ENCODE data around the gene COL17A1.

Gene COL17A1

GRCh38 chr10:104104926-104105325, 19.2 kb upstream of the COL17A1 start:
- H3K27ac Mint-ChIP-seq: no peak overlapping the region
- H3K4me1 Mint-ChIP-seq: peaks cover 4% of the 10 kb centered on the region in 2 donors
- no peaks in the 10 kb centered on the region for H3K27me3 Mint-ChIP-seq
- no peaks in the 10 kb centered on the region for H3K9me3 Mint-ChIP-seq
- DNase-seq: no peak
- H3K36me3 Mint-ChIP-seq: no peaks in the 10 kb centered on the region
- no peak overlapping the region for H3K4me3 Mint-ChIP-seq
- ATAC-seq (replicated peaks): no peak

DNA sequence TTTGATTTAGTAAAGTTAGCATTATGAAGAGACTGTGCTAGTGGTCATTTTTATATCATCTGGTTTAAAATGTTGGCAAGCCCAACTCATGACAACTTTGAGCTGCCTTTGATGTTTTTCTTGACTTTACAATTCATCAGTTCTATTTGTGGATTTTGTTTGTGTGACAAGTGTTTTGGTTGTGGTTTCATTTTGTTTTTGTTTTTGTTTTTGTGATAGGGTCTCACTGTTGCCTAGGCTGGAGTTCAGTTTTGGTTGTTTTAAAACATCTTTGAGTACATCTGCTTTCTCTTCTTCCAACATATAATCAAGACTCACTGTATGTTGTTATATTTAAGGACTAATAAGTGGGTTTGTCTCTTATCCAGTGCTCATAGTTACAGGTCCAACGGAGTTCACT, 18.7 kb upstream of the COL17A1 start:
- Mint-ChIP-seq H3K27ac (no peak overlapping the region), H3K4me3 (no peak overlapping the region), H3K27me3 (no peaks in the 10 kb centered on the region), H3K36me3 (no peaks in the 10 kb centered on the region), H3K9me3 (no peaks in the 10 kb centered on the region), H3K4me1 (no peaks in the 10 kb centered on the region)
- ATAC-seq (replicated peaks) (no peak), DNase-seq (no peak)

GRCh38 chr10:104103956-104104355, 18.3 kb upstream of the COL17A1 start:
- H3K4me3 Mint-ChIP-seq: no peak overlapping the region
- DNase-seq (no peak), ATAC-seq (replicated peaks) (no peak)
- H3K9me3 Mint-ChIP-seq: no peaks in the 10 kb centered on the region
- H3K27me3 Mint-ChIP-seq: no peaks in the 10 kb centered on the region
- H3K36me3 Mint-ChIP-seq: no peaks in the 10 kb centered on the region
- H3K4me1 Mint-ChIP-seq: no peaks in the 10 kb centered on the region
- H3K27ac Mint-ChIP-seq: no peak overlapping the region

DNA sequence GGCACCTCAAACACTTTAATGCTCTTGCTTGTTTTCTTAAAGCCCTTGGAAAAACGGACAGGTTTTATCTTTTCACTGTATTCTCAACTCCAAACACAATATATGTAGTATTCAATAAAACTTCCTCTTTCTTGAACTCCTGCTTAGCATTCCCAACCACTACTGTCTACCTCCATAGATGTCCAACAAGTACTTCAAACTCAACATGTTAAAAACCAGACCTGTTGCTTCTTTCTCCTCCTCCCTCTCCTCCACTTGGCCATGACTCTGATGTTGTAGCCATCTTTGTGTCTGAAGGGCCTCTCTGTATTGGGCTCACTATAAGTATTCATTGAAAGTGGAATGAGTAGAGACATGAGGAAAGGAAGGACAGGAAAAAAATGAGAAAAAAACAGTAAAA, 16.2 kb upstream of the COL17A1 start:
- H3K27ac Mint-ChIP-seq: no peak overlapping the region
- no peaks in the 10 kb centered on the region for H3K4me1 Mint-ChIP-seq
- H3K9me3 Mint-ChIP-seq: no peaks in the 10 kb centered on the region
- no peaks in the 10 kb centered on the region for H3K36me3 Mint-ChIP-seq
- DNase-seq (no peak), ATAC-seq (replicated peaks) (no peak)
- no peaks in the 10 kb centered on the region for H3K27me3 Mint-ChIP-seq
- no peak overlapping the region for H3K4me3 Mint-ChIP-seq

DNA sequence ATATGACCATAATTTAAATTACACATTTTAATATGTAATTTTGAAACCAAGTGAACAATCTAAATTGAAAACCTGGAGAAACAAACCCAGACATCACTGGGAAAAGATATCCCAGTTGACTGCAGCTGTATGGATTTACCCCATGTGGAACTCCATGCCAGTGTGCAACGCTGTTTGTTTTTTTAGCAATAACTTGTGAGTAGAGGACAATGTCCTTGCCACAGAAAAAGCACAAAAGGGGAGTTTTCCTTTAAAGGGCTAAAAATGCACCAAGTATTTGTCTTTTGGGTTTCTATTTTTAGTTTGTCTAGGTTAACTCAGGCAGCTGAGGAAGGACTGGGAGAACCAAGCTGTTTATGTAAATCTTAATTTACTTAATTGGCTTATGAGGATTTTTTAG, 15.1 kb upstream of the COL17A1 start:
- peaks cover 6% of the 10 kb centered on the region in 2 donors for H3K27me3 Mint-ChIP-seq
- H3K27ac Mint-ChIP-seq: no peak overlapping the region
- no peak for DNase-seq
- H3K4me1 Mint-ChIP-seq: no peaks in the 10 kb centered on the region
- no peak for ATAC-seq (replicated peaks)
- H3K4me3 Mint-ChIP-seq: no peak overlapping the region
- peaks cover 0 to 3% of the 10 kb centered on the region in 2 donors for H3K36me3 Mint-ChIP-seq
- H3K9me3 Mint-ChIP-seq: peaks cover 3 to 4% of the 10 kb centered on the region in 2 donors

- Mint-ChIP-seq H3K27ac (no peak overlapping the region), H3K9me3 (peaks cover 3 to 4% of the 10 kb centered on the region in 2 donors), H3K36me3 (peaks cover 0 to 3% of the 10 kb centered on the region in 2 donors), H3K4me3 (no peak overlapping the region), H3K4me1 (no peaks in the 10 kb centered on the region), H3K27me3 (peaks cover 6% of the 10 kb centered on the region in 2 donors)
- ATAC-seq (replicated peaks): no peak
- no peak for DNase-seq
Measured at GRCh38 chr10:104099941-104100340, 14.3 kb upstream of the COL17A1 start.

DNA sequence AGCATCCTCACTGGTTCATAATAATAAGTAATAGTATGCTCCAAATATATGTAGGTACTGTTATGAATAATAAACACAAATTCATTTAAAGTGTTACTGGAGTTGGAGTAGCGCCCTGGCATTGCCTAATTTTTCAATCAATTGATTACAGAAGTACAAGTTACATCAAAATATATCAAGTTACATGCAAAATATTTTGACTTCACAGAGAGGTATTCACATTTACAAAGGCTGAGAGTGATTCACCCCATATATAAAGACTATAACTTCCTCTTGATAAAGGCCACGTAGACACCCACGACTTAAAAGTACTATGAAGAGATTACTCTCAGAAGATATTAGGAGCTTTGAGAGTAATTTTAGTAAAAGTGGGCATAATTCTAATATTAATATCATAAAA, 13.6 kb upstream of the COL17A1 start:
- no peak overlapping the region for H3K27ac Mint-ChIP-seq
- H3K4me1 Mint-ChIP-seq: no peaks in the 10 kb centered on the region
- no peak overlapping the region for H3K4me3 Mint-ChIP-seq
- H3K9me3 Mint-ChIP-seq: peaks cover 3 to 4% of the 10 kb centered on the region in 2 donors
- peaks cover 6% of the 10 kb centered on the region in 2 donors for H3K27me3 Mint-ChIP-seq
- DNase-seq (no peak), ATAC-seq (replicated peaks) (no peak)
- H3K36me3 Mint-ChIP-seq: peaks cover 0 to 3% of the 10 kb centered on the region in 2 donors

GRCh38 chr10:104098358-104098925, 12.8 kb upstream of the COL17A1 start:
- Mint-ChIP-seq H3K27ac (no peak overlapping the region), H3K36me3 (peaks cover 0 to 3% of the 10 kb centered on the region in 2 donors), H3K4me1 (no peaks in the 10 kb centered on the region), H3K9me3 (peaks cover 3 to 4% of the 10 kb centered on the region in 2 donors), H3K27me3 (peaks cover 6% of the 10 kb centered on the region in 2 donors), H3K4me3 (no peak overlapping the region)
- DNase-seq (no peak), ATAC-seq (replicated peaks) (no peak)

DNA sequence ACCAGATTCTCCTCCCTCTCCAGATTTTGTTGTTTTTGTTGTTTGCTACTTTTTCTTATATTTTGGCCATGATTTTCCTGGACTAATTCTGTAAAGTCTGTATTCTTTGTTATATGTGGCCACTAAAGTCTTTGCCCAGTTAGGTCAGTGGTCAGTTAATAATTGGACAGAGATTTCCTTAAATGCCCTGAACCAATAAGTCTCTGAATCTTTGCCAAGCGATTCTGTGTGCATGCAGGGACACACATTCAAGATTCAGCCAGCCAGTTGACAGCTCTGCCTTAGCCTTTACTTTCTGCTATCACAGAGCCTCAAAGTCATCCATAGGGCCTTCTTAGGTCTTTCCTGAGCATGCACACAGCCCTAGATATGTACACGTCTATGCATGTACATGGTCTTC, 11.0 kb upstream of the COL17A1 start:
- Mint-ChIP-seq H3K9me3 (peaks cover 3 to 4% of the 10 kb centered on the region in 2 donors), H3K36me3 (peaks cover 0 to 3% of the 10 kb centered on the region in 2 donors), H3K27me3 (peaks cover 6% of the 10 kb centered on the region in 2 donors), H3K27ac (no peak overlapping the region), H3K4me3 (no peak overlapping the region), H3K4me1 (no peaks in the 10 kb centered on the region)
- ATAC-seq (replicated peaks) (no peak), DNase-seq (no peak)

GRCh38 chr10:104092749-104093148, 7.1 kb upstream of the COL17A1 start:
- peaks cover 6% of the 10 kb centered on the region in 2 donors for H3K27me3 Mint-ChIP-seq
- no peak overlapping the region for H3K27ac Mint-ChIP-seq
- H3K9me3 Mint-ChIP-seq: peaks cover 3 to 4% of the 10 kb centered on the region in 2 donors
- no peak for ATAC-seq (replicated peaks)
- no peak overlapping the region for H3K4me3 Mint-ChIP-seq
- no peaks in the 10 kb centered on the region for H3K4me1 Mint-ChIP-seq
- peaks cover 0 to 3% of the 10 kb centered on the region in 2 donors for H3K36me3 Mint-ChIP-seq
- DNase-seq: no peak

- DNase-seq (no peak), ATAC-seq (replicated peaks) (no peak)
- H3K27me3 Mint-ChIP-seq: no peaks in the 10 kb centered on the region
- no peaks in the 10 kb centered on the region for H3K4me1 Mint-ChIP-seq
- H3K27ac Mint-ChIP-seq: no peak overlapping the region
- H3K4me3 Mint-ChIP-seq: no peak overlapping the region
- no peaks in the 10 kb centered on the region for H3K36me3 Mint-ChIP-seq
- H3K9me3 Mint-ChIP-seq: no peaks in the 10 kb centered on the region
Measured at GRCh38 chr10:104090611-104091010, 4.9 kb upstream of the COL17A1 start.

- no peaks in the 10 kb centered on the region for H3K36me3 Mint-ChIP-seq
- H3K27ac Mint-ChIP-seq: no peak overlapping the region
- no peak for DNase-seq
- no peaks in the 10 kb centered on the region for H3K9me3 Mint-ChIP-seq
- H3K4me1 Mint-ChIP-seq: no peaks in the 10 kb centered on the region
- no peak overlapping the region for H3K4me3 Mint-ChIP-seq
- ATAC-seq (replicated peaks): no peak
- no peaks in the 10 kb centered on the region for H3K27me3 Mint-ChIP-seq
Measured at GRCh38 chr10:104089621-104090020, 3.9 kb upstream of the COL17A1 start.

- no peaks in the 10 kb centered on the region for H3K36me3 Mint-ChIP-seq
- H3K9me3 Mint-ChIP-seq: no peaks in the 10 kb centered on the region
- H3K27ac Mint-ChIP-seq: no peak overlapping the region
- no peak for ATAC-seq (replicated peaks)
- DNase-seq: no peak
- no peaks in the 10 kb centered on the region for H3K4me1 Mint-ChIP-seq
- H3K4me3 Mint-ChIP-seq: no peak overlapping the region
- no peaks in the 10 kb centered on the region for H3K27me3 Mint-ChIP-seq
Measured at GRCh38 chr10:104088239-104088638, 2.6 kb upstream of the COL17A1 start.

- ATAC-seq (replicated peaks) (no peak), DNase-seq (no peak)
- no peak overlapping the region for H3K4me3 Mint-ChIP-seq
- no peaks in the 10 kb centered on the region for H3K9me3 Mint-ChIP-seq
- H3K27me3 Mint-ChIP-seq: no peaks in the 10 kb centered on the region
- H3K36me3 Mint-ChIP-seq: no peaks in the 10 kb centered on the region
- no peak overlapping the region for H3K27ac Mint-ChIP-seq
- no peaks in the 10 kb centered on the region for H3K4me1 Mint-ChIP-seq
Measured at GRCh38 chr10:104084482-104085142, 1.1 kb downstream of the COL17A1 start.

- H3K27me3 Mint-ChIP-seq: peaks cover 0 to 5% of the 10 kb centered on the region in 2 donors
- no peaks in the 10 kb centered on the region for H3K9me3 Mint-ChIP-seq
- H3K27ac Mint-ChIP-seq: no peak overlapping the region
- no peaks in the 10 kb centered on the region for H3K4me1 Mint-ChIP-seq
- no peak overlapping the region for H3K4me3 Mint-ChIP-seq
- H3K36me3 Mint-ChIP-seq: no peaks in the 10 kb centered on the region
- DNase-seq: no peak
- no peak for ATAC-seq (replicated peaks)
Measured at GRCh38 chr10:104081998-104082397, 3.7 kb downstream of the COL17A1 start.

Measured in stimulated activated naive B cell treated with anti-CD40 and anti-IgM and Interleukin-4, amounts not matched to agents 10 μg/mL and 1 μg/mL and 100 μg/mL, for 72 hours (primary cell).